ENCODE measurements around the gene CADPS. TPM values are rescaled to one million over a fixed set of nuclear protein-coding genes. Genes with fewer than 3 reads are reported as not detected.

Gene CADPS
- total RNA-seq, 1 experiment from 2014 or later = 5.2 TPM

DNA sequence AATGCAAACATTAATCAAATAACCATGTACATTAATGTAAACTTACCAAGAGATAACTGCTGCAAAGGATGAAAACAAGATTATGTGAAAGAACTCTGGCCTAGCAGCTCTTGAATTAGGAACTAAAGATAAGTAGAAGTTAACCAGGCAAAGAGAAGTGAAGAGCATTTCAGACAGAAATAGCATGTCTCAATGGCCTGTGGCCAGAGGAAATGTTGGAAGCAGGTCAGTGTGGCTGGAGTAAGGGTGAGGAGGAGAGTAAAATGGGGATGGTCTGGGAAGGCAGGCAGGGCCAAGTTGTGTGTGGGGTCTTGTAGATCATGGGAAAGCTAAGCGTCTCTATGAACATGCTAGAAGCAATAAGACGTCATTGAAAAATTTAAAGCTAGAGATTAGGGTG, 192.4 kb downstream of the CADPS start:
- Histone ChIP-seq H3K4me3 (ENCODE audit: insufficient read depth, low read depth, low read length) (no peak overlapping the region), H3K36me3 (replicated peaks; ENCODE audit: control insufficient read depth, insufficient read depth, low read length) (no peaks in the 10 kb centered on the region), H3K27me3 (ENCODE audit: control insufficient read depth, insufficient read depth, low read length) (no peaks in the 10 kb centered on the region)
- DNase-seq = no peak

DNA sequence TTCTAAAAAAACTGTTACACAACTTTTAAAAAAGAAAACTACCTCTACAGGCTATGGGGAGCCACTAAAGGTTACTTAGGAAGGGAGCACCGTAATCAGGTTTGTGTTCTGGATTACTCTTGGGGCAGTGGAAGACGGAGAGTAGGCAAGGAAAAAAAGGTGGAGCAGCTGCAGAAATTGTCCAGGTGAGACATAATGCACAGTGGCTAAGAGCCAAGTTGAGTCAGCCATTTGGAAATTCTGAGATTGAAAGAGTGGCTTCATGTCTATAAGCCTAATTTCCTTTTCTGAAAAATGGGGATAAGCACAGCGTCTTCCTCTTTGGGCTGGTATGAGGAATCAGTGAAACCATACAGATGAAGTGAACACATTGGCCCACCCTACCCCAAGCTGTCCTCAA, 195.2 kb downstream of the CADPS start:
- Histone ChIP-seq H3K27me3 (ENCODE audit: control insufficient read depth, insufficient read depth, low read length) (no peaks in the 10 kb centered on the region), H3K4me3 (ENCODE audit: insufficient read depth, low read depth, low read length) (no peak overlapping the region), H3K36me3 (replicated peaks; ENCODE audit: control insufficient read depth, insufficient read depth, low read length) (no peaks in the 10 kb centered on the region)
- DNase-seq = no peak

DNA sequence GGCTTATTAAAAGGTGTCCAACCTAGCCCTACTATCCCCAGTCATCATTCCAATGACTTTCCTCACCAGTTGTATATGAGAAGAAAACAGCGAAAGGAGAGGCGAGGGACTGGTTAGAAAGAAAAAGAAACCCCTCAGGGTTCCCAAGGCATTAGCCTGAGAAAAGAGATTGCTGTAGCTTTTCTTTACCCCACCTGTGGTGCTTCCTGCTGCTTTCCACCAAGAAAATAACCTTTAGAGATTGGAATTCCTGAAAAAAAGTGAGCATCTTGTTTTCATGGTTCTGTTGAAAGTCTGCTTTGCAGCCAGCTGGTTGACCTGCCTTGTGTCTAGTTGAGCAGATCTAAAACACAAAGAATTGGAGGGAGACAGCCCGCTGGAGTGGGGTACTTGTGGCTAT, 196.4 kb downstream of the CADPS start:
- peak; percentile 22 for DNase-seq
- H3K4me3 ChIP-seq (ENCODE audit: insufficient read depth, low read depth, low read length) = no peak overlapping the region
- H3K27me3 ChIP-seq (ENCODE audit: control insufficient read depth, insufficient read depth, low read length) = no peaks in the 10 kb centered on the region
- H3K36me3 ChIP-seq (replicated peaks; ENCODE audit: control insufficient read depth, insufficient read depth, low read length) = no peaks in the 10 kb centered on the region

DNA sequence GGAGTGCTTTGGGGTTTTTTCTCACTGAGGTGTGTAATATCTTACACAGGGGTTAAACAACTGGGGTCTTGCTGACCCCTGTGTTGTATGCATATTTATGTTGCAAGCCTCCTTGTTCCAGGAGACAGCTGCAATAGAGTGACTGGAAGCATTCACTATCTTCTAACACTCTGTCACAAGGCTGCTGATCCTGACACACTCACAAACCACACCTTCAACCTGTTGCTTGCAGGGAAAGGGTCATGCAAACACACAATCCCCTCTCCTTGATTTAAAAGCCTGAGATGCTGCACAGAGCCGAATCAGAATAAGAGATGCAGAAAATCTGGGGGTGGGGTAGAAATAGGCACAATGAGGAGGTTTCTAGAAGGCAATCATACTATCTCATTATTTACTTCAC, 197.3 kb downstream of the CADPS start:
- no peak for DNase-seq
- Histone ChIP-seq H3K27me3 (ENCODE audit: control insufficient read depth, insufficient read depth, low read length) (no peaks in the 10 kb centered on the region), H3K4me3 (ENCODE audit: insufficient read depth, low read depth, low read length) (no peak overlapping the region), H3K36me3 (replicated peaks; ENCODE audit: control insufficient read depth, insufficient read depth, low read length) (no peaks in the 10 kb centered on the region)

DNA sequence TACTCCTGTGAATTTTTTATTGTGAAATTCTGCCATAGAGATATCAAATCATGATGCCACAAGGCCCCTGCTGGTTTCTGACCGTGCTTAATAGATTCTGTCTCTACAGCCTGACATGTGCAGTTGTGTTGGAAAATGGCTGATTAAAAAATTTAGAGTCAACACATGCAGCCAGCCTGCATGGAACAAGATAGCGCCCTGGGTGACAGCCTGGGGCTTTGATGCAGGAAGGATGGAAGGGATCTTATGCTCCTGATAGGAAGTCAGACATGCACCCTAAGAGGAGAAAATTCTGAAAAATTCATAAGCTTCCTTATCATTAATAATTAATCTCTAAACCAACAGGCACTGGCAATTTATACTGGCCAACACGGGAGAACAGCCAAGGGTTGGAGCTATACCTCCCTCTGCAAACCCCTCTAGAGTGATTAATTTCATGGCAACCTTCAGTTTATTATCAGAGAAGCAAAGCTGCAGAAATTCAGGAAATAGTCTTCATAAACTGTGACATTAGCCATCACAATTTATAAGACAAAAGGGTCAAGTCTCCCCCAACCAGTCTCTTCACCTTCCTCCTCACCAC, 198.4 kb downstream of the CADPS start:
- no peak overlapping the region for H3K4me3 ChIP-seq (ENCODE audit: insufficient read depth, low read depth, low read length)
- no peak for DNase-seq
- H3K27me3 ChIP-seq (ENCODE audit: control insufficient read depth, insufficient read depth, low read length) = no peaks in the 10 kb centered on the region
- no peaks in the 10 kb centered on the region for H3K36me3 ChIP-seq (replicated peaks; ENCODE audit: control insufficient read depth, insufficient read depth, low read length)

DNA sequence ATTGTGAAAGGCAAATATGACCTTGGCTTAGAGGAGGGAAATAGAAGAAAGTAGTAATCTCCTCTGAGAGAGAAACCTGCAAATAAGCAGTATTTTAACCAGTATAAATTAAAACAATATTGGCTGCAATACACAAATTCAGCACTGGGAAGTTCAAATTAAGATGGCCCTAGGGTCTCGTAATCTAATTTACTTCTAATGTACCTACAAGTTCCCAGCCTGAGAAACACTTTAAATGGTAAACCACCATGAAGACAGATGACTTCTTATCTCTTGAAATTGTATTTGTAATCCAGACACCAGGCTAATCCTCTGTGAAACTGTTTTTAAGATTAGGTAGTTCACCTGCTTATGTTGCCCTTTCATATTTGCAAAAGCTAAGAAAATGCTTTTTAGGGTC, 199.7 kb downstream of the CADPS start:
- Histone ChIP-seq H3K36me3 (replicated peaks; ENCODE audit: control insufficient read depth, insufficient read depth, low read length) (no peaks in the 10 kb centered on the region), H3K4me3 (ENCODE audit: insufficient read depth, low read depth, low read length) (no peak overlapping the region), H3K27me3 (ENCODE audit: control insufficient read depth, insufficient read depth, low read length) (no peaks in the 10 kb centered on the region)
- DNase-seq = no peak

DNA sequence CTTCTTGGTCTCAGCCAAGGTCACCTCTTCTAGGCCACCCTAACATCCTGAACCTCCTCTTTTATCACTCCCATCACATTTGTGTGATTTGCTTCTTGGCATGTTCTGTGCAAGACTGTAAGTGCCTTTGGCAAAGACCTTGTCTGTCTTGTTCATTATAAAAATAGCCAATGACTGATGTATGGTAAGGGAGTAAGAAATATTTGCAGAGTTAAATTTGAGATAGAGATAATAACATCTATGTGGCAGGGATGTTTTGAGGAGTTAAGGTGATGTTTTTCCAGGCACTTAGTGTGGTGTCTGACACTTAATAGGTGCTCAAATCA, 202.3 kb downstream of the CADPS start:
- no peaks in the 10 kb centered on the region for H3K36me3 ChIP-seq (replicated peaks; ENCODE audit: control insufficient read depth, insufficient read depth, low read length)
- no peaks in the 10 kb centered on the region for H3K27me3 ChIP-seq (ENCODE audit: control insufficient read depth, insufficient read depth, low read length)
- DNase-seq = no peak
- no peak overlapping the region for H3K4me3 ChIP-seq (ENCODE audit: insufficient read depth, low read depth, low read length)

DNA sequence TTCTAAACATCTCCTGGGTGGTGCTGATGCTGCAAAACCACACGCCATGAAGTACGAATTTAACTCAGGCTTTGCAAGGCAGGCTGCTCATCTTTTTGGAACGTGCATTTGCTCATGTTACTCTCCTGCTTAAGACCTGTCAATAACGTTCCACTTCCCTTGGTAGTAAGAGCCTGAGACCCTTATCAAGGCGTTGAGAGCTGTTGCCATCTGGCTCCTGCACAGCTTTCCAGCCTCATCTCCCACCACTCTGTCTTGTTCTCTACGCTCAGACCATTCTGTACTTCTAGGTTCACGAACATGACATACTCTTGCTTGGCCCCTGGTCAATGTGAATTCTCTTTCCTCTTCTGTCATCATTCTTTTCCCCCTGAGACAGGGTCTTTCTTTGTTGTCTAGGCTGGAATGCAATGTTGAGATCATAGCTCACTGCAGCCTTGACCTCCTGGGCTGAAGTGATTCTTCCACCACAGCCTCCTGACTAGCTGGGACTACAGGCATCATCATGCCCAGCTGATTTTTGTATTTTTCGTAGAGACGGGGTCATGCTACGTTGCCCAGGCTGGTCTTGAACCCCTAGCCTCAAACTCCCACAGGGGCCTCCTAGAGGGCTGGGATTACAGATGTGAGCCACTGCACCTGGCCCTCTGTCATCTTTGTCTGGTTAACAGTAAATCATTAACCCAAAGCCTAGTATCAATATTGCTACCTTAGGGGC, 202.8 kb downstream of the CADPS start:
- Histone ChIP-seq H3K27me3 (ENCODE audit: control insufficient read depth, insufficient read depth, low read length) (no peaks in the 10 kb centered on the region), H3K36me3 (replicated peaks; ENCODE audit: control insufficient read depth, insufficient read depth, low read length) (no peaks in the 10 kb centered on the region), H3K4me3 (ENCODE audit: insufficient read depth, low read depth, low read length) (no peak overlapping the region)
- DNase-seq = no peak

DNA sequence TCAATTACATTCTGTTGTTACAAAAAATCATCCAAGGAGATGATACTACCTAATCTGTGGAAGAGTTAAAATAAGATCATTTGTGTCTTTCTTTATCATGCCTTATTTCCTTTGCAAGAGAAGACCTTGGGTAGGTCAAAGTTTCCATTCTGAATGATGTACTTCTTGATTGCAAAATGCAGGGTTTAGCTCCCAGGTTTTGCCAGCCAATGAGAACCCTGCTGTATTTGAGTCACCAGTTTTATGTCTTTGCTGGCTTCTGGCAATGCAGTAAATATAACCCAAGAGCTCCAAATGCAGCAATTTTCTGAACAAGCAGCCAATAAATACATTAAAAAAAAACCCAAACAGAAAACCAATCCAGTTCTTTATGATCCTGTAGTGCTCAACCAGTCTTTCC, 204.9 kb downstream of the CADPS start:
- DNase-seq = no peak
- Histone ChIP-seq H3K4me3 (ENCODE audit: insufficient read depth, low read depth, low read length) (no peak overlapping the region), H3K27me3 (ENCODE audit: control insufficient read depth, insufficient read depth, low read length) (no peaks in the 10 kb centered on the region), H3K36me3 (replicated peaks; ENCODE audit: control insufficient read depth, insufficient read depth, low read length) (no peaks in the 10 kb centered on the region)

DNA sequence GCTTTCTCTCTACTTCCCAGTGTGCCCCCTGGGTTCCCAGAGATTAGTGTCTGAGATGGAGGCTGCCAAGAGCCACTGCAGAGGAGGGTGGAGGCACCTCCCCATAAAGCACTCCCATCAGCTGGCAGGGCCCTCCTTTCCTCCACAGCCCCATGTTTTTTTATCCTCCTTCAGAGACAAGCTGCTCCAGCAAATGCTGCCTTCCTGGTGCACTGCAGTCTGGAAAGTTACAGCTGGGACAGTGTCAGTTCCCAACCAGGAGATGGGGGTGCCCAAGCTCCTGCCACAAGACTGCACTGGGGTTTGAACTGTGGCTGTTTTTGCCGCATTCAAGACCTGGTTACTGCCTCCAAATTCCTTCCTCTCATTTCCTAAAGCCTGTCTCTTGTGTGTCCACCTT, 206.1 kb downstream of the CADPS start:
- H3K36me3 ChIP-seq (replicated peaks; ENCODE audit: control insufficient read depth, insufficient read depth, low read length) = no peaks in the 10 kb centered on the region
- DNase-seq = no peak
- H3K27me3 ChIP-seq (ENCODE audit: control insufficient read depth, insufficient read depth, low read length) = no peaks in the 10 kb centered on the region
- no peak overlapping the region for H3K4me3 ChIP-seq (ENCODE audit: insufficient read depth, low read depth, low read length)

DNA sequence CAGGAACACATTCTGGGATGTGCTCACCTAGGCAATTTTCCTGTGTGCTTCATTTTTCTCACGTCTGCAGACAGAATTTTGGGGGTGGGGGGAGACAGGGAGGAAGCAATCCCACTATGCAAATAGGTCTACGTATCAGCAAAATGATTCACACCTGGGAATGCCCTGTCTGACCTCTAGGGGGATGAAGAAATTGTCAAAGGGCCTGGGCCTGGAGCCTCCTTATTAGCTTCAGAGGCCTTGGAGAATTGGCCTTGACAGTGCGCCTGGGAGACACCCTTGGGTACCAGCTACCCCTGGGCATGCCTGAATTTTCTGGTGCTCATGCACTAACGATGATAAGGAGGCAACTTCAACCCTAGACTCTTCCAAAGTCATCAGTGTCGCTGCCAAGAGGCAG, 207.5 kb downstream of the CADPS start:
- Histone ChIP-seq H3K4me3 (ENCODE audit: insufficient read depth, low read depth, low read length) (no peak overlapping the region), H3K27me3 (ENCODE audit: control insufficient read depth, insufficient read depth, low read length) (no peaks in the 10 kb centered on the region), H3K36me3 (replicated peaks; ENCODE audit: control insufficient read depth, insufficient read depth, low read length) (no peaks in the 10 kb centered on the region)
- peak; percentile 7 for DNase-seq

DNA sequence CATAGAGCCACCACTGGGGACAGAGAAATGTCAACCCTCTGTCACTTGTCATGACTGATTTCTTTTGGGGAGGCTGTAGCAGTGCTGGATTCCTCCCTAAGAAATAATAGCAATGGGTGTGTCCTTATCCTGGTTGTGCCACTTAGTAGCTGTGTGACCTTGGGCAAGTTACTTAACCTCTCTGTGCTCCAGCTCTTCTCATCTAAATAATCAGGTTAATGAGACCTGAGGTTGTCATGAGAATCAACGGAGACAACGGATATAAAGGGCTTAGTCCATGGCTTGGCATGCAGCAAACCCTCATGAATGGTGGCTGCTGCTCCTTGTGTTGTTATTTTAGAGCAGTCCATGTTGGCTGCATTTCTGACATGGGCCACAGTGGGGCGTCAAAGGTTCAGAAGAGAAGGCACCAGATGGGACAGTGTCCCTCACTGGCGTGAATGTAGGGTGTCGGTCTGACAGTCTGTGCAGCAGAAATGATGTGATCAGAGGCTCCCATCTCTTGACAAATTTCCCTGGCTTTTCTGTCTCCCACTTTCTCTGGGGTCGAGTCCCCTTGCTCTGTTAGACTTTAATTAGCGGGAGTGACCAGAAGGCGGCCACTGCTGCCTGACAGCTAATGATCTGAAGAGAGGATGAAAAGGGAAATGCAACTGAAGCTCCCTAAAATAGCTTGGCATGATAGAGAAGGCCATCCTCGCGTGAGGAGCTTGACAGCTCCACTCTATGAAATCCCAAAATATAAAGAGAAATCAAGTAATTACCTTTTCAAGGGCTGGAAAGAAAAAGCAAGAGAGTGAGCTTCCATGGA, 209.4 kb downstream of the CADPS start:
- peak; percentile 26 for DNase-seq
- Histone ChIP-seq H3K4me3 (ENCODE audit: insufficient read depth, low read depth, low read length) (no peak overlapping the region), H3K27me3 (ENCODE audit: control insufficient read depth, insufficient read depth, low read length) (no peaks in the 10 kb centered on the region), H3K36me3 (replicated peaks; ENCODE audit: control insufficient read depth, insufficient read depth, low read length) (no peaks in the 10 kb centered on the region; the same call in 1 of the 2 replicates)

DNA sequence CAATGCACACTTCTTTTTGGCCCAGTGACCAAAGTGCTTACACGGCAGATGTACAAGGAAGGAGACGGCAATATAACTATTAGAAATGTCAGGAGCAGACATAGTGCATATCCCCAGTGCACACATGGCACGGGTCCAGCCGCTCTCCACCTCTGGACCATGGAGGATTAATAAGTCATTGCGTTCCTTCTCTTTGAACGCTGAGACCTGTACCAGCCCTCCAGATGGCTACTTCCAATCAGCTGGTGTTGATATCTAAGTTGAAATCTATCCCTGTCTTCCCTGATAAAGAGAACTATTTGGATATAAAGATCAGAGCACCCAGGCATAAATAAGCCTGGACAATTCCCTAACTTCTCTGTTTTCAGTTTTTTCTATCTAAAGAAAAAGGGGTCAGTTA, 212.5 kb downstream of the CADPS start:
- Histone ChIP-seq H3K36me3 (replicated peaks; ENCODE audit: control insufficient read depth, insufficient read depth, low read length) (no peaks in the 10 kb centered on the region; the same call in 1 of the 2 replicates), H3K4me3 (ENCODE audit: insufficient read depth, low read depth, low read length) (no peak overlapping the region), H3K27me3 (ENCODE audit: control insufficient read depth, insufficient read depth, low read length) (no peaks in the 10 kb centered on the region)
- DNase-seq = no peak

DNA sequence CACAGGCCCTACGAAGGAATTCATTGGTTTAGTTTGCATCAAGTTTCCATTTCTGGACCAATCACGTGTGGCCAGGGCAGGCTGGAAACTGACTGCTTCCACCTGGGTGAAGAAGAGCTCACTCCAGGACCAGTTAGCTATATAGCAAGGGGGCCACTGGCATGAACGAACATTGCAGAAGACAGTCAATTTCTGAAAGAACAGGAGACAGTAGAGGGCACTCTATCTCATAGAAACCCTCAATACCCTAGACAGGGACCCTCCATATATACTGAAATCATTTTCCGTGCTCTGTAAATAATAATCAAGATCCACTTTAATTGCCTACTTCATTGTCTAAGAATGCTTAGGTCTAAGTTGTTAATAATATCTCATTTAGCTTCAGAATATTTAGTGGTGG, 215.6 kb downstream of the CADPS start:
- peak; percentile 5 for DNase-seq
- Histone ChIP-seq H3K4me3 (ENCODE audit: insufficient read depth, low read depth, low read length) (no peak overlapping the region), H3K36me3 (replicated peaks; ENCODE audit: control insufficient read depth, insufficient read depth, low read length) (no peaks in the 10 kb centered on the region; the same call in 1 of the 2 replicates), H3K27me3 (ENCODE audit: control insufficient read depth, insufficient read depth, low read length) (no peaks in the 10 kb centered on the region)

DNA sequence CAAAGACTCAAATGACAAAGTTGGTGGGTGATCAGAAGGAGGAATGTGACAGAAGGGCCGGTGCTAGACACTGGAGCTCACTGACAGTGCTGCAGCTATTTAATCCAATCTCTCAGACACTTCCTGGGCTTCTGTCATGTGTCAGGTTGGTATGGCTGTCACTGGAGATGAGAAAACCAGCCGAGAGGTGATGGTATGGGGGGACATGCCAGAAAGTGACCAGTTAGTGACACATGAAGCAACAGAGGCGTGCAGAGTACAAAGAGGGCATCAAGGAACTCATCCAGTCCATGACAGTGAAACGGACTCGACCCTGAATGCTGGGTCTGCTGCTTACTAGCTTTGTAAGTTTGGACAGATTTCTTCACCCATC, 219.5 kb downstream of the CADPS start:
- Histone ChIP-seq H3K27me3 (ENCODE audit: control insufficient read depth, insufficient read depth, low read length) (no peaks in the 10 kb centered on the region), H3K36me3 (replicated peaks; ENCODE audit: control insufficient read depth, insufficient read depth, low read length) (no peaks in the 10 kb centered on the region), H3K4me3 (ENCODE audit: insufficient read depth, low read depth, low read length) (no peak overlapping the region)
- no peak for DNase-seq

All from H7 (cell line).